H1 (cell line): Measurements from ENCODE around the gene GRAMD1B.

ENCODE experiments used
- CEBPB ChIP-seq: IDR thresholded peaks from 2 replicates; pipeline ENCODE4 v1.6.1; 2012; ENCODE audit warnings: low read depth, low read length
- CHD2 ChIP-seq: IDR thresholded peaks from 2 replicates; pipeline ENCODE4 v1.6.1; 2012; ENCODE audit warnings: low read length, improper control_type of control experiment
- EZH2 ChIP-seq: fragments of 200-600 bp; sonication (generic); IDR thresholded peaks from 2 replicates; pipeline ENCODE4 v1.7.1; 2012; ENCODE audit warnings: low read depth, mild to moderate bottlenecking, moderate library complexity, low read length, inconsistent platforms; ENCODE audit not compliant: severe bottlenecking
- JUND ChIP-seq: IDR thresholded peaks from 2 replicates; pipeline ENCODE4 v1.6.1; 2011; ENCODE audit warnings: mild to moderate bottlenecking, improper control_type of control experiment, low read length
- MAX ChIP-seq: IDR thresholded peaks from 2 replicates; pipeline ENCODE4 v1.6.1; 2012; ENCODE audit warnings: inconsistent platforms
- NANOG ChIP-seq: IDR thresholded peaks from 2 replicates; pipeline ENCODE4 v1.6.1; 2011; ENCODE audit warnings: low read length, low read depth, mild to moderate bottlenecking, inconsistent platforms; ENCODE audit not compliant: insufficient read depth, poor library complexity, severe bottlenecking
- POLR2A ChIP-seq, 2 experiments: IDR thresholded peaks; 1 replicate in 1 of 2; 2 replicates in 1 of 2; pipeline ENCODE4 v1.6.1; 2011; ENCODE audit warnings: low read depth in 2 of 2, low read length in 2 of 2, mild to moderate bottlenecking in 2 of 2; ENCODE audit errors: control extremely low read depth in 1 of 2
- RFX5 ChIP-seq: IDR thresholded peaks from 2 replicates; pipeline ENCODE4 v1.6.1; 2011; ENCODE audit warnings: low read depth, low read length, improper control_type of control experiment, borderline replicate concordance
- RXRA ChIP-seq: IDR thresholded peaks from 2 replicates; pipeline ENCODE4 v1.6.1; 2011; ENCODE audit warnings: low read depth, mild to moderate bottlenecking, low read length, moderate library complexity; ENCODE audit not compliant: insufficient read depth
- SP1 ChIP-seq: IDR thresholded peaks from 2 replicates; pipeline ENCODE4 v1.6.1; 2011; ENCODE audit warnings: low read depth, low read length
- TAF1 ChIP-seq: IDR thresholded peaks from 2 replicates; pipeline ENCODE4 v1.6.1; 2011; ENCODE audit warnings: mild to moderate bottlenecking, low read depth, low read length
- YY1 ChIP-seq: IDR thresholded peaks from 2 replicates; pipeline ENCODE4 v1.6.1; 2011; ENCODE audit warnings: low read depth, mild to moderate bottlenecking, low read length
- TF ChIP-seq, protein P1 (sequence below), 3 experiments: IDR thresholded peaks; 1 replicate in 2 of 3; 2 replicates in 1 of 3; pipeline versions ENCODE4 v1.5.1 to v1.6.1; 2011; ENCODE audit warnings: low read length in 3 of 3, mild to moderate bottlenecking in 3 of 3, inconsistent platforms in 2 of 3, low read depth in 1 of 3, moderate library complexity in 1 of 3; ENCODE audit not compliant: insufficient read depth in 1 of 3; ENCODE audit errors: control extremely low read depth in 1 of 3

DNA sequence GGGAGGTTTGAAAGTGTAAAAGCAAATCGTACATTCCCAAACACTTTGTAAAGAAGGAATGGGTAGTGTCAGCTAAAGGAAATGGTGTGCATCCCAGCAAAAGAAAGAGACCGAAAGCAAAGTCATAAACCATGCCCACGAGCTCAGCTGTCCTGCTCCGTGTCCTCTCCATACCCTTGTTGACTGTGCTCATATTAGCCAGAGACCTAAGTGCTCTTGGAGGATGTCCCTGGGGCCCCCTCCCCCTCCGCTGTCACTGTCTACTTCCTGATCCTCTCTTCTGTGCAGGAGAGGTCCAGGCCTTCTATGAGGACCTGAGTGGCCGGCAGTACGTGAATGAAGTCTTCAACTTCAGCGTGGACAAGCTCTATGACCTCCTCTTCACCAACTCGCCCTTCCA is 178.3 kb downstream of the GRAMD1B start:
- TF ChIP-seq, protein P1, sequence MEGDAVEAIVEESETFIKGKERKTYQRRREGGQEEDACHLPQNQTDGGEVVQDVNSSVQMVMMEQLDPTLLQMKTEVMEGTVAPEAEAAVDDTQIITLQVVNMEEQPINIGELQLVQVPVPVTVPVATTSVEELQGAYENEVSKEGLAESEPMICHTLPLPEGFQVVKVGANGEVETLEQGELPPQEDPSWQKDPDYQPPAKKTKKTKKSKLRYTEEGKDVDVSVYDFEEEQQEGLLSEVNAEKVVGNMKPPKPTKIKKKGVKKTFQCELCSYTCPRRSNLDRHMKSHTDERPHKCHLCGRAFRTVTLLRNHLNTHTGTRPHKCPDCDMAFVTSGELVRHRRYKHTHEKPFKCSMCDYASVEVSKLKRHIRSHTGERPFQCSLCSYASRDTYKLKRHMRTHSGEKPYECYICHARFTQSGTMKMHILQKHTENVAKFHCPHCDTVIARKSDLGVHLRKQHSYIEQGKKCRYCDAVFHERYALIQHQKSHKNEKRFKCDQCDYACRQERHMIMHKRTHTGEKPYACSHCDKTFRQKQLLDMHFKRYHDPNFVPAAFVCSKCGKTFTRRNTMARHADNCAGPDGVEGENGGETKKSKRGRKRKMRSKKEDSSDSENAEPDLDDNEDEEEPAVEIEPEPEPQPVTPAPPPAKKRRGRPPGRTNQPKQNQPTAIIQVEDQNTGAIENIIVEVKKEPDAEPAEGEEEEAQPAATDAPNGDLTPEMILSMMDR (IDR thresholded peaks at IDR 0.05; ENCODE audit: control extremely low read depth in 1 of 3, insufficient read depth in 1 of 3, low read depth in 1 of 3, low read length in 3 of 3) = no peak
- TF ChIP-seq EZH2 = no peak
- no peak for TF ChIP-seq CEBPB
- no peak for TF ChIP-seq JUND
- no peak for TF ChIP-seq POLR2A (IDR thresholded peaks at IDR 0.05; ENCODE audit: control extremely low read depth in 1 of 2, low read depth in 2 of 2, low read length in 2 of 2)
- TF ChIP-seq TAF1 = no peak
- TF ChIP-seq RXRA = no peak
- TF ChIP-seq CHD2 = no peak
- no peak for TF ChIP-seq YY1
- TF ChIP-seq NANOG = no peak
- no peak for TF ChIP-seq MAX
- no peak for TF ChIP-seq RFX5
- no peak for TF ChIP-seq SP1
